ENCODE measurements around the gene SPSB2.
"Not testable (repeated sequence)": the region's sequence is repeated elsewhere in the genome, so short reads cannot be mapped to it uniquely, and the experiment has no call there.

Gene SPSB2

GRCh38 chr12:6886206-6886999 is 13.3 kb upstream of the SPSB2 start:
- WGBS, 2 experiments (ENCODE audit: insufficient coverage in 2 of 2): 0 to 76% methylated on average over 1 to 5 of the region's 15 CpGs
- H3K9me3 ChIP-seq (ENCODE audit: control insufficient read depth, low read length); H3K4me1 ChIP-seq (ENCODE audit: control insufficient read depth, insufficient read depth, low read length, poor library complexity, severe bottlenecking); H3K4me3 ChIP-seq (ENCODE audit: extremely low read depth, insufficient read depth, low read length, poor library complexity, severe bottlenecking); H3K27ac ChIP-seq (ENCODE audit: low read depth, low read length, severe bottlenecking): not testable (repeated sequence)
- peaks cover 15% of the 10 kb centered on the region for H3K36me3 ChIP-seq (ENCODE audit: control insufficient read depth, insufficient read depth, low read length)

GRCh38 chr12:6884539-6884938 is 11.4 kb upstream of the SPSB2 start:
- Histone ChIP-seq H3K9me3 (ENCODE audit: control insufficient read depth, low read length) (no peaks in the 10 kb centered on the region), H3K4me1 (ENCODE audit: control insufficient read depth, insufficient read depth, low read length, poor library complexity, severe bottlenecking) (no peaks in the 10 kb centered on the region), H3K4me3 (ENCODE audit: extremely low read depth, insufficient read depth, low read length, poor library complexity, severe bottlenecking) (no peak overlapping the region), H3K27ac (ENCODE audit: low read depth, low read length, severe bottlenecking) (no peak overlapping the region), H3K36me3 (ENCODE audit: control insufficient read depth, insufficient read depth, low read length) (peaks cover 15% of the 10 kb centered on the region)
- WGBS, 2 experiments (ENCODE audit: insufficient coverage in 2 of 2): 81 to 83% methylated on average over 19 to 22 of the region's 22 CpGs

GRCh38 chr12:6883683-6884082 is 10.6 kb upstream of the SPSB2 start:
- Histone ChIP-seq H3K27ac (ENCODE audit: low read depth, low read length, severe bottlenecking) (no peak overlapping the region), H3K4me1 (ENCODE audit: control insufficient read depth, insufficient read depth, low read length, poor library complexity, severe bottlenecking) (no peaks in the 10 kb centered on the region)
- 94 to 97% methylated on average over 10 to 11 of the region's 11 CpGs for WGBS, 2 experiments (ENCODE audit: insufficient coverage in 2 of 2)

GRCh38 chr12:6883252-6883651 is 10.1 kb upstream of the SPSB2 start:
- peaks cover 15% of the 10 kb centered on the region for H3K36me3 ChIP-seq (ENCODE audit: control insufficient read depth, insufficient read depth, low read length)
- WGBS, 2 experiments (ENCODE audit: insufficient coverage in 2 of 2): 91 to 100% methylated on average over 2 to 5 of the region's 5 CpGs
- no peak overlapping the region for H3K27ac ChIP-seq (ENCODE audit: low read depth, low read length, severe bottlenecking)
- no peaks in the 10 kb centered on the region for H3K4me1 ChIP-seq (ENCODE audit: control insufficient read depth, insufficient read depth, low read length, poor library complexity, severe bottlenecking)
- H3K4me3 ChIP-seq (ENCODE audit: extremely low read depth, insufficient read depth, low read length, poor library complexity, severe bottlenecking): no peak overlapping the region
- no peaks in the 10 kb centered on the region for H3K9me3 ChIP-seq (ENCODE audit: control insufficient read depth, low read length)

More at GRCh38 chr12:6883683-6884082, 10.6 kb upstream of the SPSB2 start:
- Histone ChIP-seq H3K36me3 (ENCODE audit: control insufficient read depth, insufficient read depth, low read length) (peaks cover 15% of the 10 kb centered on the region), H3K9me3 (ENCODE audit: control insufficient read depth, low read length) (no peaks in the 10 kb centered on the region), H3K4me3 (ENCODE audit: extremely low read depth, insufficient read depth, low read length, poor library complexity, severe bottlenecking) (no peak overlapping the region)

GRCh38 chr12:6879824-6880223 is 6.7 kb upstream of the SPSB2 start:
- 94 to 96% methylated on average over 9 to 10 of the region's 11 CpGs for WGBS, 2 experiments (ENCODE audit: insufficient coverage in 2 of 2)
- not testable (repeated sequence) for H3K4me3 ChIP-seq (ENCODE audit: extremely low read depth, insufficient read depth, low read length, poor library complexity, severe bottlenecking); H3K27ac ChIP-seq (ENCODE audit: low read depth, low read length, severe bottlenecking); H3K9me3 ChIP-seq (ENCODE audit: control insufficient read depth, low read length); H3K4me1 ChIP-seq (ENCODE audit: control insufficient read depth, insufficient read depth, low read length, poor library complexity, severe bottlenecking)
- peaks cover 20% of the 10 kb centered on the region for H3K36me3 ChIP-seq (ENCODE audit: control insufficient read depth, insufficient read depth, low read length)

GRCh38 chr12:6874015-6874368 is 889 bp upstream of the SPSB2 start:
- Histone ChIP-seq H3K27ac (ENCODE audit: low read depth, low read length, severe bottlenecking) (peak overlapping the region; percentile 69), H3K4me3 (ENCODE audit: extremely low read depth, insufficient read depth, low read length, poor library complexity, severe bottlenecking) (peak overlapping the region; percentile 74), H3K36me3 (ENCODE audit: control insufficient read depth, insufficient read depth, low read length) (peaks cover 31% of the 10 kb centered on the region)
- H3K4me1 ChIP-seq (ENCODE audit: control insufficient read depth, insufficient read depth, low read length, poor library complexity, severe bottlenecking); H3K9me3 ChIP-seq (ENCODE audit: control insufficient read depth, low read length): not testable (repeated sequence)
- WGBS, 2 experiments (ENCODE audit: insufficient coverage in 2 of 2): 53 to 65% methylated on average over 6 to 7 of the region's 9 CpGs

- Histone ChIP-seq H3K36me3 (ENCODE audit: control insufficient read depth, insufficient read depth, low read length) (peaks cover 31% of the 10 kb centered on the region), H3K27ac (ENCODE audit: low read depth, low read length, severe bottlenecking) (peak overlapping the region; percentile 72), H3K4me1 (ENCODE audit: control insufficient read depth, insufficient read depth, low read length, poor library complexity, severe bottlenecking) (peaks cover 12% of the 10 kb centered on the region), H3K9me3 (ENCODE audit: control insufficient read depth, low read length) (no peaks in the 10 kb centered on the region), H3K4me3 (ENCODE audit: extremely low read depth, insufficient read depth, low read length, poor library complexity, severe bottlenecking) (peak overlapping the region; percentile 74)
- 7% methylated on average over 32 to 36 of the region's 40 CpGs for WGBS, 2 experiments (ENCODE audit: insufficient coverage in 2 of 2)
These were observed 742 bp downstream of the SPSB2 start for GRCh38 chr12:6872073-6873048.

GRCh38 chr12:6871052-6871957 is 1.8 kb downstream of the SPSB2 start:
- 92 to 94% methylated on average over 10 to 11 of the region's 12 CpGs for WGBS, 2 experiments (ENCODE audit: insufficient coverage in 2 of 2)
- Histone ChIP-seq H3K4me1 (ENCODE audit: control insufficient read depth, insufficient read depth, low read length, poor library complexity, severe bottlenecking) (peaks cover 20% of the 10 kb centered on the region), H3K36me3 (ENCODE audit: control insufficient read depth, insufficient read depth, low read length) (peaks cover 34% of the 10 kb centered on the region), H3K9me3 (ENCODE audit: control insufficient read depth, low read length) (no peaks in the 10 kb centered on the region), H3K4me3 (ENCODE audit: extremely low read depth, insufficient read depth, low read length, poor library complexity, severe bottlenecking) (peak overlapping the region; percentile 74), H3K27ac (ENCODE audit: low read depth, low read length, severe bottlenecking) (no peak overlapping the region)

- Histone ChIP-seq H3K4me1 (ENCODE audit: control insufficient read depth, insufficient read depth, low read length, poor library complexity, severe bottlenecking) (peaks cover 21% of the 10 kb centered on the region), H3K36me3 (ENCODE audit: control insufficient read depth, insufficient read depth, low read length) (peaks cover 33% of the 10 kb centered on the region)
- WGBS, 2 experiments (ENCODE audit: insufficient coverage in 2 of 2): 100% methylated on average over 2 of the region's 4 CpGs; no CpG with 5 or more reads in 1 of the 2 experiments
- H3K9me3 ChIP-seq (ENCODE audit: control insufficient read depth, low read length); H3K27ac ChIP-seq (ENCODE audit: low read depth, low read length, severe bottlenecking); H3K4me3 ChIP-seq (ENCODE audit: extremely low read depth, insufficient read depth, low read length, poor library complexity, severe bottlenecking): not testable (repeated sequence)
These were observed 2.8 kb downstream of the SPSB2 start for GRCh38 chr12:6870304-6870703.
